Activated CD8-positive, alpha-beta memory T cell treated with anti-CD3 and anti-CD28 coated beads, Interleukin-2, amount 10 ng/mL, durations not matched to agents 7 days and 5 days (primary cell): ENCODE results near the gene PLEKHG2. TPM values are rescaled to one million over a fixed set of nuclear protein-coding genes. Genes with fewer than 3 reads are reported as not detected.

ENCODE experiments used
- ATAC-seq: fragments of 150-1000 bp; cut with Tn5 transposase; one replicate; pipeline ENCODE4 v1.10.0; 2021; ENCODE audit warnings: moderate library complexity
- CTCF ChIA-PET: fragments of 350-600 bp; sonication (Branson Sonifier 250); formaldehyde crosslinking; loops from one replicate; lab custom pipeline; 2021; ENCODE audit warnings: antibody characterized with exemption; lab: Charles Lee
- DNase-seq: peaks from one replicate; pipeline ENCODE4 v3.0.0-alpha.2; 2020
- H3K27ac Mint-ChIP-seq: one replicate; pipeline ENCODE4 v1.8.0; 2021; ENCODE audit warnings: mild to moderate bottlenecking, mixed read lengths
- H3K27me3 Mint-ChIP-seq: one replicate; pipeline ENCODE4 v1.8.0; 2021; ENCODE audit warnings: mixed read lengths
- H3K36me3 Mint-ChIP-seq: one replicate; pipeline ENCODE4 v1.8.0; 2021; ENCODE audit warnings: mild to moderate bottlenecking, mixed read lengths
- H3K4me1 Mint-ChIP-seq: one replicate; pipeline ENCODE4 v1.8.0; 2021; ENCODE audit warnings: mixed read lengths
- H3K4me3 Mint-ChIP-seq: one replicate; pipeline ENCODE4 v1.8.0; 2021; ENCODE audit warnings: mild to moderate bottlenecking, moderate library complexity, mixed read lengths
- H3K9me3 Mint-ChIP-seq: one replicate; pipeline ENCODE4 v1.8.0; 2022; ENCODE audit warnings: low read depth, mixed read lengths
- total RNA-seq, 2 experiments: library from RNA; stranded (reverse); gene quantifications; one replicate each; pipeline ENCODE4 v1.2.3, GENCODE V29; 2021

PLEKHG2 gene
- total RNA-seq, 2 experiments from 2014 or later, result 57.9 to 73.9 TPM

- Mint-ChIP-seq H3K4me1 (peaks cover 39% of the 10 kb centered on the region), H3K27ac (peak within 1 kb of the TSS; percentile 99), H3K4me3 (peak within 1 kb of the TSS; percentile 97), H3K9me3 (no peaks in the 10 kb centered on the region), H3K27me3 (no peaks in the 10 kb centered on the region), H3K36me3 (peaks cover 32% of the 10 kb centered on the region)
- peak; percentile 93 for ATAC-seq
- CTCF ChIA-PET, result interaction anchor here (0.9 to 3.5 kb wide), 13 partner anchors 10 to 460 kb away, joined by 3 to 34 read pairs (median 4); partner anchors contain the start of genes MRPS12, PLEKHG2, RPS16 and SAMD4B
- DNase-seq, result peak; percentile 99
These were observed 21.6 kb upstream of the PLEKHG2 start, which contains the start of the genes MED29 and PAF1 for GRCh38 chr19:39390751-39391437. Gene MED29, plus strand, starts transcription at chr19:39391378. Its CDS starts 45 bp downstream, at chr19:39391423. Gene PAF1, minus strand, starts transcription at chr19:39391106. Its CDS starts 242 bp downstream, at chr19:39390864.

- Mint-ChIP-seq H3K9me3 (no peaks in the 10 kb centered on the region), H3K4me1 (peaks cover 67% of the 10 kb centered on the region), H3K27ac (peak overlapping the region; percentile 90), H3K4me3 (peak overlapping the region; percentile 49), H3K27me3 (no peaks in the 10 kb centered on the region), H3K36me3 (peaks cover 25% of the 10 kb centered on the region)
- CTCF ChIA-PET, result interaction anchor here (0.7 to 5.7 kb wide), 27 partner anchors 8 to 275 kb away, joined by 3 to 152 read pairs (median 4); partner anchors contain the start of genes EID2B, GMFG, PLEKHG2 and RPS16
- DNase-seq (peak; percentile 96), ATAC-seq (peak; percentile 66)
These were observed 14.8 kb upstream of the PLEKHG2 start for GRCh38 chr19:39397360-39398296.

GRCh38 chr19:39398297-39398864 lies 14.1 kb upstream of the PLEKHG2 start:
- Mint-ChIP-seq H3K9me3 (no peaks in the 10 kb centered on the region), H3K27ac (peak overlapping the region; percentile 90), H3K4me3 (peak overlapping the region; percentile 49), H3K27me3 (no peaks in the 10 kb centered on the region), H3K36me3 (peaks cover 23% of the 10 kb centered on the region), H3K4me1 (peaks cover 66% of the 10 kb centered on the region)
- peak; percentile 28 for ATAC-seq
- DNase-seq, result peak; percentile 86
- CTCF ChIA-PET, result interaction anchor here (0.7 to 5.7 kb wide), 24 partner anchors 9 to 276 kb away, joined by 3 to 152 read pairs (median 4); partner anchors contain the start of genes EID2B, GMFG, PLEKHG2 and RPS16

GRCh38 chr19:39399668-39400050 lies 12.8 kb upstream of the PLEKHG2 start:
- ATAC-seq, result no peak
- Mint-ChIP-seq H3K4me3 (no peak overlapping the region), H3K36me3 (peaks cover 17% of the 10 kb centered on the region), H3K9me3 (no peaks in the 10 kb centered on the region), H3K4me1 (peaks cover 67% of the 10 kb centered on the region), H3K27me3 (no peaks in the 10 kb centered on the region), H3K27ac (peak overlapping the region; percentile 77)
- peak; percentile 40 for DNase-seq
- CTCF ChIA-PET, result interaction anchor here (1.4 to 5.7 kb wide), 5 partner anchors 8 to 64 kb away, joined by 3 to 152 read pairs (median 17); partner anchors contain the start of genes GMFG, MED29, PAF1 and PLEKHG2

GRCh38 chr19:39400061-39400460 lies 12.4 kb upstream of the PLEKHG2 start:
- peaks cover 15% of the 10 kb centered on the region for H3K36me3 Mint-ChIP-seq
- ATAC-seq (no peak), DNase-seq (no peak)
- H3K27me3 Mint-ChIP-seq, result no peaks in the 10 kb centered on the region
- peak overlapping the region; percentile 77 for H3K27ac Mint-ChIP-seq
- CTCF ChIA-PET, result interaction anchor here (1.2 to 5.7 kb wide), 5 partner anchors 8 to 14 kb away, joined by 3 to 152 read pairs (median 46); partner anchors contain the start of genes MED29, PAF1, PLEKHG2 and ZFP36
- H3K9me3 Mint-ChIP-seq, result no peaks in the 10 kb centered on the region
- no peak overlapping the region for H3K4me3 Mint-ChIP-seq
- H3K4me1 Mint-ChIP-seq, result peaks cover 71% of the 10 kb centered on the region

GRCh38 chr19:39401070-39401548 lies 11.4 kb upstream of the PLEKHG2 start:
- Mint-ChIP-seq H3K4me3 (peak overlapping the region; percentile 60), H3K27me3 (no peaks in the 10 kb centered on the region), H3K27ac (peak overlapping the region; percentile 95), H3K36me3 (peaks cover 8% of the 10 kb centered on the region), H3K4me1 (peaks cover 79% of the 10 kb centered on the region), H3K9me3 (no peaks in the 10 kb centered on the region)
- ATAC-seq, result peak; percentile 13
- CTCF ChIA-PET, result interaction anchor here (0.5 to 5.3 kb wide), 10 partner anchors 7 to 113 kb away, joined by 3 to 76 read pairs (median 3); partner anchors contain the start of genes GMFG, MED29, PAF1 and PLEKHG2
- no peak for DNase-seq

GRCh38 chr19:39401549-39402345 lies 10.7 kb upstream of the PLEKHG2 start:
- H3K4me1 Mint-ChIP-seq, result peaks cover 82% of the 10 kb centered on the region
- H3K9me3 Mint-ChIP-seq, result no peaks in the 10 kb centered on the region
- DNase-seq, result peak; percentile 95
- CTCF ChIA-PET, result interaction anchor here (0.6 to 4.0 kb wide), 8 partner anchors 10 to 102 kb away, joined by 3 to 46 read pairs (median 3); partner anchors contain the start of genes GMFG, MED29, PAF1 and PLEKHG2
- H3K27me3 Mint-ChIP-seq, result no peaks in the 10 kb centered on the region
- peak overlapping the region; percentile 95 for H3K27ac Mint-ChIP-seq
- peak overlapping the region; percentile 60 for H3K4me3 Mint-ChIP-seq
- peak; percentile 59 for ATAC-seq
- H3K36me3 Mint-ChIP-seq, result peaks cover 8% of the 10 kb centered on the region

GRCh38 chr19:39402346-39403300 lies 9.8 kb upstream of the PLEKHG2 start:
- H3K9me3 Mint-ChIP-seq, result no peaks in the 10 kb centered on the region
- peak overlapping the region; percentile 95 for H3K27ac Mint-ChIP-seq
- DNase-seq (peak; percentile 92), ATAC-seq (peak; percentile 5)
- H3K4me1 Mint-ChIP-seq, result peaks cover 75% of the 10 kb centered on the region
- peaks cover 14% of the 10 kb centered on the region for H3K36me3 Mint-ChIP-seq
- CTCF ChIA-PET, result interaction anchor here (1.2 to 4.0 kb wide), 3 partner anchors 9 to 43 kb away, joined by 3 to 46 read pairs (median 17); partner anchors contain the start of genes MED29, PAF1, PLEKHG2 and SUPT5H
- H3K4me3 Mint-ChIP-seq, result peak overlapping the region; percentile 60
- H3K27me3 Mint-ChIP-seq, result no peaks in the 10 kb centered on the region

- no peaks in the 10 kb centered on the region for H3K27me3 Mint-ChIP-seq
- DNase-seq (peak; percentile 96), ATAC-seq (peak; percentile 24)
- peaks cover 23% of the 10 kb centered on the region for H3K36me3 Mint-ChIP-seq
- H3K4me3 Mint-ChIP-seq, result peak overlapping the region; percentile 60
- peak overlapping the region; percentile 95 for H3K27ac Mint-ChIP-seq
- peaks cover 66% of the 10 kb centered on the region for H3K4me1 Mint-ChIP-seq
- CTCF ChIA-PET, result interaction anchor here (1.5 to 4.0 kb wide), 3 partner anchors 8 to 192 kb away, joined by 3 to 46 read pairs (median 4); partner anchors contain the start of gene PLEKHG2
- no peaks in the 10 kb centered on the region for H3K9me3 Mint-ChIP-seq
These were observed 8.8 kb upstream of the PLEKHG2 start for GRCh38 chr19:39403331-39404312.
